ENCODE results near the gene GRID1.

DNA sequence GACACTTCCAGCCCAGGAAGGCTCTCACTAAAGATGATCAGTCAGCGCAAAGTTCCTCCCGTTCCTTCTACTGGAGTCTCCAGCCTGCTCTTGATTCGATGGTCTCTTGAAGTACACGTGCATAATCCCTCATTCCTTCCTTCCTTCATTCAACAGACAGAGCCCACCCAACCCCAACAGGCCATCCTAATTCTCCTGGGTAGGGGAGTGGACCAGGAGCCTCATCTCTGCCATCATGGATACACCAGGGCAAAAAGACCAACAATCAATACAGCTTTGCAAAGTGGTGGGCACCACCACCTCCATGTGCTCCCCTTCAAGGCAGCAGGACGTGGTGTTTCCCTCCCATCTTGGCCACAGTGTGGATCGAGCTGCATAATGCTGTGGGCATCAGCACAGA lies 446.3 kb downstream of the GRID1 start:
- TF ChIP-seq, protein P1, sequence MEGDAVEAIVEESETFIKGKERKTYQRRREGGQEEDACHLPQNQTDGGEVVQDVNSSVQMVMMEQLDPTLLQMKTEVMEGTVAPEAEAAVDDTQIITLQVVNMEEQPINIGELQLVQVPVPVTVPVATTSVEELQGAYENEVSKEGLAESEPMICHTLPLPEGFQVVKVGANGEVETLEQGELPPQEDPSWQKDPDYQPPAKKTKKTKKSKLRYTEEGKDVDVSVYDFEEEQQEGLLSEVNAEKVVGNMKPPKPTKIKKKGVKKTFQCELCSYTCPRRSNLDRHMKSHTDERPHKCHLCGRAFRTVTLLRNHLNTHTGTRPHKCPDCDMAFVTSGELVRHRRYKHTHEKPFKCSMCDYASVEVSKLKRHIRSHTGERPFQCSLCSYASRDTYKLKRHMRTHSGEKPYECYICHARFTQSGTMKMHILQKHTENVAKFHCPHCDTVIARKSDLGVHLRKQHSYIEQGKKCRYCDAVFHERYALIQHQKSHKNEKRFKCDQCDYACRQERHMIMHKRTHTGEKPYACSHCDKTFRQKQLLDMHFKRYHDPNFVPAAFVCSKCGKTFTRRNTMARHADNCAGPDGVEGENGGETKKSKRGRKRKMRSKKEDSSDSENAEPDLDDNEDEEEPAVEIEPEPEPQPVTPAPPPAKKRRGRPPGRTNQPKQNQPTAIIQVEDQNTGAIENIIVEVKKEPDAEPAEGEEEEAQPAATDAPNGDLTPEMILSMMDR (tag by site-specific recombination; IDR thresholded peaks at IDR 0.05), result no peak
- TF ChIP-seq, protein P2, sequence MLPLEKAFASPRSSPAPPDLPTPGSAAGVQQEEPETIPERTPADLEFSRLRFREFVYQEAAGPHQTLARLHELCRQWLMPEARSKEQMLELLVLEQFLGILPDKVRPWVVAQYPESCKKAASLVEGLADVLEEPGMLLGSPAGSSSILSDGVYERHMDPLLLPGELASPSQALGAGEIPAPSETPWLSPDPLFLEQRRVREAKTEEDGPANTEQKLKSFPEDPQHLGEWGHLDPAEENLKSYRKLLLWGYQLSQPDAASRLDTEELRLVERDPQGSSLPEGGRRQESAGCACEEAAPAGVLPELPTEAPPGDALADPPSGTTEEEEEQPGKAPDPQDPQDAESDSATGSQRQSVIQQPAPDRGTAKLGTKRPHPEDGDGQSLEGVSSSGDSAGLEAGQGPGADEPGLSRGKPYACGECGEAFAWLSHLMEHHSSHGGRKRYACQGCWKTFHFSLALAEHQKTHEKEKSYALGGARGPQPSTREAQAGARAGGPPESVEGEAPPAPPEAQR (tag by site-specific recombination; IDR thresholded peaks at IDR 0.05), result no peak
- TF ChIP-seq, protein P3, sequence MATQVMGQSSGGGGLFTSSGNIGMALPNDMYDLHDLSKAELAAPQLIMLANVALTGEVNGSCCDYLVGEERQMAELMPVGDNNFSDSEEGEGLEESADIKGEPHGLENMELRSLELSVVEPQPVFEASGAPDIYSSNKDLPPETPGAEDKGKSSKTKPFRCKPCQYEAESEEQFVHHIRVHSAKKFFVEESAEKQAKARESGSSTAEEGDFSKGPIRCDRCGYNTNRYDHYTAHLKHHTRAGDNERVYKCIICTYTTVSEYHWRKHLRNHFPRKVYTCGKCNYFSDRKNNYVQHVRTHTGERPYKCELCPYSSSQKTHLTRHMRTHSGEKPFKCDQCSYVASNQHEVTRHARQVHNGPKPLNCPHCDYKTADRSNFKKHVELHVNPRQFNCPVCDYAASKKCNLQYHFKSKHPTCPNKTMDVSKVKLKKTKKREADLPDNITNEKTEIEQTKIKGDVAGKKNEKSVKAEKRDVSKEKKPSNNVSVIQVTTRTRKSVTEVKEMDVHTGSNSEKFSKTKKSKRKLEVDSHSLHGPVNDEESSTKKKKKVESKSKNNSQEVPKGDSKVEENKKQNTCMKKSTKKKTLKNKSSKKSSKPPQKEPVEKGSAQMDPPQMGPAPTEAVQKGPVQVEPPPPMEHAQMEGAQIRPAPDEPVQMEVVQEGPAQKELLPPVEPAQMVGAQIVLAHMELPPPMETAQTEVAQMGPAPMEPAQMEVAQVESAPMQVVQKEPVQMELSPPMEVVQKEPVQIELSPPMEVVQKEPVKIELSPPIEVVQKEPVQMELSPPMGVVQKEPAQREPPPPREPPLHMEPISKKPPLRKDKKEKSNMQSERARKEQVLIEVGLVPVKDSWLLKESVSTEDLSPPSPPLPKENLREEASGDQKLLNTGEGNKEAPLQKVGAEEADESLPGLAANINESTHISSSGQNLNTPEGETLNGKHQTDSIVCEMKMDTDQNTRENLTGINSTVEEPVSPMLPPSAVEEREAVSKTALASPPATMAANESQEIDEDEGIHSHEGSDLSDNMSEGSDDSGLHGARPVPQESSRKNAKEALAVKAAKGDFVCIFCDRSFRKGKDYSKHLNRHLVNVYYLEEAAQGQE (tag by site-specific recombination; IDR thresholded peaks at IDR 0.05), result no peak
- TF ChIP-seq ZNF610 (tag by site-specific recombination; IDR thresholded peaks at IDR 0.05; ENCODE audit: borderline replicate concordance), result no peak
- TF ChIP-seq SETDB1 (IDR thresholded peaks at IDR 0.05; ENCODE audit: insufficient read length, low read length), result no peak
- TF ChIP-seq, protein P4, sequence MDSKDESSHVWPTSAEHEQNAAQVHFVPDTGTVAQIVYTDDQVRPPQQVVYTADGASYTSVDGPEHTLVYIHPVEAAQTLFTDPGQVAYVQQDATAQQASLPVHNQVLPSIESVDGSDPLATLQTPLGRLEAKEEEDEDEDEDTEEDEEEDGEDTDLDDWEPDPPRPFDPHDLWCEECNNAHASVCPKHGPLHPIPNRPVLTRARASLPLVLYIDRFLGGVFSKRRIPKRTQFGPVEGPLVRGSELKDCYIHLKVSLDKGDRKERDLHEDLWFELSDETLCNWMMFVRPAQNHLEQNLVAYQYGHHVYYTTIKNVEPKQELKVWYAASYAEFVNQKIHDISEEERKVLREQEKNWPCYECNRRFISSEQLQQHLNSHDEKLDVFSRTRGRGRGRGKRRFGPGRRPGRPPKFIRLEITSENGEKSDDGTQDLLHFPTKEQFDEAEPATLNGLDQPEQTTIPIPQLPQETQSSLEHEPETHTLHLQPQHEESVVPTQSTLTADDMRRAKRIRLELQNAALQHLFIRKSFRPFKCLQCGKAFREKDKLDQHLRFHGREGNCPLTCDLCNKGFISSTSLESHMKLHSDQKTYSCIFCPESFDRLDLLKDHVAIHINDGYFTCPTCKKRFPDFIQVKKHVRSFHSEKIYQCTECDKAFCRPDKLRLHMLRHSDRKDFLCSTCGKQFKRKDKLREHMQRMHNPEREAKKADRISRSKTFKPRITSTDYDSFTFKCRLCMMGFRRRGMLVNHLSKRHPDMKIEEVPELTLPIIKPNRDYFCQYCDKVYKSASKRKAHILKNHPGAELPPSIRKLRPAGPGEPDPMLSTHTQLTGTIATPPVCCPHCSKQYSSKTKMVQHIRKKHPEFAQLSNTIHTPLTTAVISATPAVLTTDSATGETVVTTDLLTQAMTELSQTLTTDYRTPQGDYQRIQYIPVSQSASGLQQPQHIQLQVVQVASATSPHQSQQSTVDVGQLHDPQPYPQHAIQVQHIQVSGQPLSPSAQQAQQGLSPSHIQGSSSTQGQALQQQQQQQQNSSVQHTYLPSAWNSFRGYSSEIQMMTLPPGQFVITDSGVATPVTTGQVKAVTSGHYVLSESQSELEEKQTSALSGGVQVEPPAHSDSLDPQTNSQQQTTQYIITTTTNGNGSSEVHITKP (tag by site-specific recombination; IDR thresholded peaks at IDR 0.05), result no peak
- TF ChIP-seq ZNF23 (tag by site-specific recombination; IDR thresholded peaks at IDR 0.05; ENCODE audit: borderline replicate concordance), result no peak
